SK-N-SH (cell line): ENCODE results near the gene PAMR1. TPM values are rescaled to one million over a fixed set of nuclear protein-coding genes. Genes with fewer than 3 reads are reported as not detected.

Experiments used
- CTCF ChIA-PET: fragments of 300-600, 350-600 bp; formaldehyde crosslinking; extraction: SDS; loops from one replicate; lab custom pipeline; 2021; lab: Yijun Ruan, JAX
- POLR2A ChIA-PET: fragments of 350-600 bp; sonication (Branson Sonifier 250); formaldehyde crosslinking; extraction: SDS; loops from one replicate; lab custom pipeline; 2020; ENCODE audit warnings: antibody characterized with exemption, inconsistent platforms; lab: Yijun Ruan, JAX
- DNase-seq: peaks from one replicate; pipeline ENCODE4 v3.0.0; 2012
- H2AFZ ChIP-seq: fragments of 200-600 bp; sonication (generic); 2 replicates; pipeline ENCODE4 v1.8.1; 2016; ENCODE audit warnings: antibody characterized with exemption, mild to moderate bottlenecking, low read depth
- H3F3A ChIP-seq: fragments of 200-600 bp; sonication (generic); replicated peaks from 2 replicates; pipeline ENCODE3; 2016; ENCODE audit warnings: antibody characterized with exemption, mild to moderate bottlenecking; ENCODE audit not compliant: insufficient read depth
- H3K27ac ChIP-seq, 2 experiments: fragments of 200-500 bp in 1 of 2; fragments of 200-600 bp in 1 of 2; sonication (Bioruptor generic) in 1 of 2; sonication (generic), shearing (Covaris generic) in 1 of 2; 2 replicates each; pipeline versions ENCODE4 v1.5.1 to v1.6.1; 2014 to 2016; ENCODE audit warnings: low read depth in 2 of 2, inconsistent platforms in 1 of 2, low read length in 1 of 2, mild to moderate bottlenecking in 1 of 2, mixed read lengths in 1 of 2
- H3K27me3 ChIP-seq: fragments of 200-600 bp; sonication (generic), shearing (Covaris generic); 2 replicates; pipeline ENCODE4 v1.6.1; 2016; ENCODE audit warnings: mixed run types; ENCODE audit not compliant: insufficient read depth
- H3K36me3 ChIP-seq, 2 experiments: fragments of 200-500 bp in 1 of 2; fragments of 200-600 bp in 1 of 2; sonication (Bioruptor generic) in 1 of 2; sonication (generic) in 1 of 2; replicated peaks in 1 of 2; 2 replicates each; pipeline versions ENCODE3 to v1.5.1; 2014 to 2016; ENCODE audit warnings: low read length in 1 of 2, mild to moderate bottlenecking in 1 of 2; ENCODE audit not compliant: insufficient read depth in 2 of 2, control insufficient read depth in 1 of 2
- H3K4me1 ChIP-seq, 2 experiments: fragments of 200-500 bp in 1 of 2; fragments of 200-600 bp in 1 of 2; sonication (Bioruptor generic) in 1 of 2; sonication (generic), shearing (Covaris generic) in 1 of 2; 2 replicates each; pipeline versions ENCODE4 v1.5.1 to v1.6.1; 2014 to 2016; ENCODE audit warnings: low read depth in 1 of 2, low read length in 1 of 2, mixed run types in 1 of 2; ENCODE audit not compliant: insufficient read depth in 2 of 2, control insufficient read depth in 1 of 2
- H3K4me2 ChIP-seq: fragments of 200-600 bp; sonication (generic), shearing (Covaris generic); 2 replicates; pipeline ENCODE4 v1.6.1; 2017; ENCODE audit warnings: mixed run types
- H3K4me3 ChIP-seq, 2 experiments: fragments of 200-500 bp in 1 of 2; fragments of 200-600 bp in 1 of 2; sonication (Bioruptor generic) in 1 of 2; sonication (generic), shearing (Covaris generic) in 1 of 2; 2 replicates each; pipeline versions ENCODE4 v1.5.1 to v1.8.1; 2014 to 2016; ENCODE audit warnings: low read depth in 2 of 2, inconsistent platforms in 1 of 2, low read length in 1 of 2, mild to moderate bottlenecking in 1 of 2, mixed read lengths in 1 of 2, moderate library complexity in 1 of 2
- H3K79me2 ChIP-seq: fragments of 200-600 bp; sonication (generic); 2 replicates; pipeline ENCODE4 v1.8.1; 2017; ENCODE audit warnings: mild to moderate bottlenecking; ENCODE audit not compliant: insufficient read depth
- H3K9ac ChIP-seq: fragments of 200-600 bp; sonication (generic); 2 replicates; pipeline ENCODE4 v1.6.1; 2017; ENCODE audit warnings: mixed run types
- H3K9me2 ChIP-seq: fragments of 200-600 bp; sonication (generic); 2 replicates; pipeline ENCODE4 v1.6.1; 2017; ENCODE audit warnings: mixed run types
- H3K9me3 ChIP-seq: fragments of 200-600 bp; sonication (generic); 2 replicates; pipeline ENCODE4 v1.6.1; 2017; ENCODE audit warnings: mixed run types, mild to moderate bottlenecking, moderate library complexity
- H4K20me1 ChIP-seq: fragments of 200-600 bp; sonication (generic); 2 replicates; pipeline ENCODE4 v1.6.1; 2017; ENCODE audit warnings: mild to moderate bottlenecking, mixed run types; ENCODE audit not compliant: insufficient read depth
- EP300 ChIP-seq, 2 experiments: IDR thresholded peaks; 2 replicates each; pipeline versions ENCODE4 v1.4.0 to v1.6.1; 2012; ENCODE audit warnings: borderline replicate concordance in 1 of 2, low read depth in 1 of 2, low read length in 1 of 2
- EZH2phosphoT487 ChIP-seq: fragments of 200-600 bp; sonication (generic); IDR thresholded peaks from 2 replicates; pipeline ENCODE4 v1.6.1; 2017; ENCODE audit warnings: low read depth, mixed run types, mild to moderate bottlenecking, antibody characterized with exemption, moderate library complexity, borderline replicate concordance
- FOSL2 ChIP-seq: IDR thresholded peaks from 2 replicates; pipeline ENCODE4 v1.4.0; 2012; ENCODE audit warnings: low read depth, mild to moderate bottlenecking, moderate library complexity, borderline replicate concordance
- GATA2 ChIP-seq: sonication (generic); formaldehyde crosslinking; IDR thresholded peaks from 2 replicates; pipeline ENCODE4 v1.5.0; 2020; ENCODE audit warnings: mild to moderate bottlenecking, missing genetic modification reagents
- MEF2A ChIP-seq: IDR thresholded peaks from 2 replicates; pipeline ENCODE4 v1.4.0; 2012; ENCODE audit warnings: low read depth, borderline replicate concordance
- NFIC ChIP-seq: IDR thresholded peaks from 2 replicates; pipeline ENCODE4 v1.4.0; 2012; ENCODE audit warnings: borderline replicate concordance
- RAD21 ChIP-seq: IDR thresholded peaks from 2 replicates; pipeline ENCODE4 v1.6.1; 2012; ENCODE audit warnings: mild to moderate bottlenecking, low read length
- RCOR1 ChIP-seq: fragments of 150-350 bp; IDR thresholded peaks from 2 replicates; pipeline ENCODE4 v1.6.1; 2017; ENCODE audit warnings: antibody characterized with exemption, low read length
- RFX5 ChIP-seq: IDR thresholded peaks from 2 replicates; pipeline ENCODE4 v1.6.1; 2012; ENCODE audit warnings: mild to moderate bottlenecking, improper control_type of control experiment, low read length
- SIN3A ChIP-seq: IDR thresholded peaks from 2 replicates; pipeline ENCODE4 v1.6.1; 2012; ENCODE audit warnings: low read depth, mild to moderate bottlenecking, low read length, moderate library complexity, borderline replicate concordance
- SMC3 ChIP-seq: IDR thresholded peaks from 2 replicates; pipeline ENCODE4 v1.6.1; 2012; ENCODE audit warnings: low read depth, low read length, improper control_type of control experiment
- TAF1 ChIP-seq: IDR thresholded peaks from 2 replicates; pipeline ENCODE4 v1.6.1; 2012; ENCODE audit warnings: low read depth, mild to moderate bottlenecking, low read length, moderate library complexity, borderline replicate concordance
- TEAD4 ChIP-seq: IDR thresholded peaks from 2 replicates; pipeline ENCODE4 v1.4.0; 2012; ENCODE audit warnings: mild to moderate bottlenecking, borderline replicate concordance; ENCODE audit not compliant: insufficient read depth
- YY1 ChIP-seq: IDR thresholded peaks from 2 replicates; pipeline ENCODE4 v1.4.0; 2012; ENCODE audit warnings: low read depth, mild to moderate bottlenecking
- WGBS: methylation state at CpG from one replicate; pipeline ENCODE4 v1.1.6; 2017; ENCODE audit warnings: low lambda C conversion rate; 5-methylcytosine and 5-hydroxymethylcytosine counted together
- polyA plus RNA-seq, 3 experiments: library from polyadenylated mRNA; depleted of rRNA; stranded (reverse); fragments of >200 nt; gene quantifications; 2 replicates each; pipeline ENCODE4 v1.2.3, GENCODE V29; 2012
- TF ChIP-seq, protein P1 (sequence below): fragments of 150-350 bp; IDR thresholded peaks from 2 replicates; pipeline ENCODE4 v1.6.1; 2017; ENCODE audit warnings: antibody characterized with exemption, low read length, low read depth, borderline replicate concordance
- TF ChIP-seq, protein P2 (sequence below): IDR thresholded peaks from 2 replicates; pipeline ENCODE4 v1.6.1; 2012; ENCODE audit warnings: mild to moderate bottlenecking, low read depth, low read length, moderate library complexity
- TF ChIP-seq, protein P3 (sequence below): IDR thresholded peaks from 2 replicates; pipeline ENCODE4 v1.4.0; 2012; ENCODE audit warnings: low read depth
- TF ChIP-seq, protein P4 (sequence below): IDR thresholded peaks from 2 replicates; pipeline ENCODE4 v1.4.0; 2012; ENCODE audit warnings: low read depth, borderline replicate concordance
- TF ChIP-seq, protein P5 (sequence below): IDR thresholded peaks from 2 replicates; pipeline ENCODE4 v1.4.0; 2012; ENCODE audit warnings: low read depth, borderline replicate concordance
- TF ChIP-seq, protein P6 (sequence below): IDR thresholded peaks from 2 replicates; pipeline ENCODE4; 2012
- TF ChIP-seq, protein P7 (sequence below): fragments of 200-600 bp; sonication (generic); IDR thresholded peaks from 2 replicates; pipeline ENCODE4 v1.6.1; 2017; ENCODE audit warnings: antibody characterized with exemption, mild to moderate bottlenecking, moderate library complexity

Gene PAMR1
- polyA plus RNA-seq, 1 of the 3 experiments (the other 2 are of a cell fraction): 0.31 TPM

DNA sequence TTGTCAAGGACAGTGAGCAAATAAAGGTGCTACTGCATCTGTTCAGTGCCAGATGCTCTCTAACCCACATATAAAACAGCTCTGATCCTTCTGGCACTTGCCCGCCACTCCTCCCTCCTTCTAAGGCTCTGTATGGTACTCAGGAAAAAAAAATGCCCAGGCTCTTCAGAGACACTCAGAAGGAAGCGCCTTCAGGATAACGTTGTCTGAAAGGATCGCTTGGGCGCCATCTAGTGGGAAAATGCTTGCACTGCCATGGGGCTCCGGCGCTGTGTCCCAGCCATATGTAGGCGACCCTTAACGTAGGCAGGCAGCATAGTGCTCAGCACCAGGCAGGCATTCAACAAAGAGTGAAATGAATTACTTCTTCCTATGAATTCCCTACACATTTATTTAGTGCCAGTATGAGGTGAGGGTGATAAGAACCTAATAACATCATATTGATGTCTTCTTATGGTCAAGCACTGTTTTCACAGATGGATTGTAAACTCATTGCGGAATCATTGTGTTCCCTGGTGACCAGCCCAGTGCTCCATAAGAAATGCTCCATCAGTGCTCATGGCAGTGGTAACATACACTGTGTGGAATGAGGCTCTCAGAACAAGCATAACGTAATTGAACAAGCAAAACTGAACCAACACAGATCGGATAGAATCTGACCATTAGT is 39.6 kb downstream of the PAMR1 start:
- no peaks in the 10 kb centered on the region for H3K27me3 ChIP-seq
- no peak overlapping the region for H3K4me2 ChIP-seq
- POLR2A ChIA-PET: no interaction called here
- WGBS: 17% methylated on average over 12 of the region's 12 CpGs
- peaks cover 7% of the 10 kb centered on the region; the same call in 1 of the 2 replicates for H3K9me3 ChIP-seq
- no peak overlapping the region for H3K27ac ChIP-seq
- peaks cover 24% of the 10 kb centered on the region for H3F3A ChIP-seq
- DNase-seq: peak; percentile 72
- peaks cover 0 to 2% of the 10 kb centered on the region in 2 experiments; a peak in 1 of 4 replicates for H3K4me1 ChIP-seq
- no peaks in the 10 kb centered on the region for H3K79me2 ChIP-seq
- H4K20me1 ChIP-seq: no peaks in the 10 kb centered on the region
- H2AFZ ChIP-seq: no peak overlapping the region
- H3K36me3 ChIP-seq: no peaks in the 10 kb centered on the region
- no peak overlapping the region; a peak in 1 of 4 replicates for H3K4me3 ChIP-seq
- H3K9ac ChIP-seq: no peak overlapping the region
- CTCF ChIA-PET: interaction anchor here (0.6 to 4.9 kb wide), 34 partner anchors 8 to 781 kb away, joined by 3 to 20 read pairs (median 4); no protein-coding TSS in a partner anchor
- no peaks in the 10 kb centered on the region for H3K9me2 ChIP-seq
- TF ChIP-seq, protein P1, sequence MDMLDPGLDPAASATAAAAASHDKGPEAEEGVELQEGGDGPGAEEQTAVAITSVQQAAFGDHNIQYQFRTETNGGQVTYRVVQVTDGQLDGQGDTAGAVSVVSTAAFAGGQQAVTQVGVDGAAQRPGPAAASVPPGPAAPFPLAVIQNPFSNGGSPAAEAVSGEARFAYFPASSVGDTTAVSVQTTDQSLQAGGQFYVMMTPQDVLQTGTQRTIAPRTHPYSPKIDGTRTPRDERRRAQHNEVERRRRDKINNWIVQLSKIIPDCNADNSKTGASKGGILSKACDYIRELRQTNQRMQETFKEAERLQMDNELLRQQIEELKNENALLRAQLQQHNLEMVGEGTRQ: no peak
- TF ChIP-seq TAF1 (no peak), MEF2A (no peak), EP300 (IDR thresholded peaks at IDR 0.05; ENCODE audit: borderline replicate concordance in 1 of 2, low read depth in 1 of 2, low read length in 1 of 2) (no peak), YY1 (no peak), SIN3A (no peak), RCOR1 (no peak), RFX5 (no peak), GATA2 (no peak), NFIC (no peak), SMC3 (peak; percentile 81), EZH2phosphoT487 (no peak), FOSL2 (no peak), RAD21 (peak; percentile 79), TEAD4 (no peak)
- TF ChIP-seq, protein P2, sequence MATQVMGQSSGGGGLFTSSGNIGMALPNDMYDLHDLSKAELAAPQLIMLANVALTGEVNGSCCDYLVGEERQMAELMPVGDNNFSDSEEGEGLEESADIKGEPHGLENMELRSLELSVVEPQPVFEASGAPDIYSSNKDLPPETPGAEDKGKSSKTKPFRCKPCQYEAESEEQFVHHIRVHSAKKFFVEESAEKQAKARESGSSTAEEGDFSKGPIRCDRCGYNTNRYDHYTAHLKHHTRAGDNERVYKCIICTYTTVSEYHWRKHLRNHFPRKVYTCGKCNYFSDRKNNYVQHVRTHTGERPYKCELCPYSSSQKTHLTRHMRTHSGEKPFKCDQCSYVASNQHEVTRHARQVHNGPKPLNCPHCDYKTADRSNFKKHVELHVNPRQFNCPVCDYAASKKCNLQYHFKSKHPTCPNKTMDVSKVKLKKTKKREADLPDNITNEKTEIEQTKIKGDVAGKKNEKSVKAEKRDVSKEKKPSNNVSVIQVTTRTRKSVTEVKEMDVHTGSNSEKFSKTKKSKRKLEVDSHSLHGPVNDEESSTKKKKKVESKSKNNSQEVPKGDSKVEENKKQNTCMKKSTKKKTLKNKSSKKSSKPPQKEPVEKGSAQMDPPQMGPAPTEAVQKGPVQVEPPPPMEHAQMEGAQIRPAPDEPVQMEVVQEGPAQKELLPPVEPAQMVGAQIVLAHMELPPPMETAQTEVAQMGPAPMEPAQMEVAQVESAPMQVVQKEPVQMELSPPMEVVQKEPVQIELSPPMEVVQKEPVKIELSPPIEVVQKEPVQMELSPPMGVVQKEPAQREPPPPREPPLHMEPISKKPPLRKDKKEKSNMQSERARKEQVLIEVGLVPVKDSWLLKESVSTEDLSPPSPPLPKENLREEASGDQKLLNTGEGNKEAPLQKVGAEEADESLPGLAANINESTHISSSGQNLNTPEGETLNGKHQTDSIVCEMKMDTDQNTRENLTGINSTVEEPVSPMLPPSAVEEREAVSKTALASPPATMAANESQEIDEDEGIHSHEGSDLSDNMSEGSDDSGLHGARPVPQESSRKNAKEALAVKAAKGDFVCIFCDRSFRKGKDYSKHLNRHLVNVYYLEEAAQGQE: no peak
- TF ChIP-seq, protein P3, sequence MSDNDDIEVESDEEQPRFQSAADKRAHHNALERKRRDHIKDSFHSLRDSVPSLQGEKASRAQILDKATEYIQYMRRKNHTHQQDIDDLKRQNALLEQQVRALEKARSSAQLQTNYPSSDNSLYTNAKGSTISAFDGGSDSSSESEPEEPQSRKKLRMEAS: no peak
- TF ChIP-seq, protein P4, sequence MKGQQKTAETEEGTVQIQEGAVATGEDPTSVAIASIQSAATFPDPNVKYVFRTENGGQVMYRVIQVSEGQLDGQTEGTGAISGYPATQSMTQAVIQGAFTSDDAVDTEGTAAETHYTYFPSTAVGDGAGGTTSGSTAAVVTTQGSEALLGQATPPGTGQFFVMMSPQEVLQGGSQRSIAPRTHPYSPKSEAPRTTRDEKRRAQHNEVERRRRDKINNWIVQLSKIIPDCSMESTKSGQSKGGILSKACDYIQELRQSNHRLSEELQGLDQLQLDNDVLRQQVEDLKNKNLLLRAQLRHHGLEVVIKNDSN: no peak
- TF ChIP-seq, protein P5, sequence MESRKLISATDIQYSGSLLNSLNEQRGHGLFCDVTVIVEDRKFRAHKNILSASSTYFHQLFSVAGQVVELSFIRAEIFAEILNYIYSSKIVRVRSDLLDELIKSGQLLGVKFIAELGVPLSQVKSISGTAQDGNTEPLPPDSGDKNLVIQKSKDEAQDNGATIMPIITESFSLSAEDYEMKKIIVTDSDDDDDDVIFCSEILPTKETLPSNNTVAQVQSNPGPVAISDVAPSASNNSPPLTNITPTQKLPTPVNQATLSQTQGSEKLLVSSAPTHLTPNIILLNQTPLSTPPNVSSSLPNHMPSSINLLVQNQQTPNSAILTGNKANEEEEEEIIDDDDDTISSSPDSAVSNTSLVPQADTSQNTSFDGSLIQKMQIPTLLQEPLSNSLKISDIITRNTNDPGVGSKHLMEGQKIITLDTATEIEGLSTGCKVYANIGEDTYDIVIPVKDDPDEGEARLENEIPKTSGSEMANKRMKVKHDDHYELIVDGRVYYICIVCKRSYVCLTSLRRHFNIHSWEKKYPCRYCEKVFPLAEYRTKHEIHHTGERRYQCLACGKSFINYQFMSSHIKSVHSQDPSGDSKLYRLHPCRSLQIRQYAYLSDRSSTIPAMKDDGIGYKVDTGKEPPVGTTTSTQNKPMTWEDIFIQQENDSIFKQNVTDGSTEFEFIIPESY: no peak
- TF ChIP-seq, protein P6, sequence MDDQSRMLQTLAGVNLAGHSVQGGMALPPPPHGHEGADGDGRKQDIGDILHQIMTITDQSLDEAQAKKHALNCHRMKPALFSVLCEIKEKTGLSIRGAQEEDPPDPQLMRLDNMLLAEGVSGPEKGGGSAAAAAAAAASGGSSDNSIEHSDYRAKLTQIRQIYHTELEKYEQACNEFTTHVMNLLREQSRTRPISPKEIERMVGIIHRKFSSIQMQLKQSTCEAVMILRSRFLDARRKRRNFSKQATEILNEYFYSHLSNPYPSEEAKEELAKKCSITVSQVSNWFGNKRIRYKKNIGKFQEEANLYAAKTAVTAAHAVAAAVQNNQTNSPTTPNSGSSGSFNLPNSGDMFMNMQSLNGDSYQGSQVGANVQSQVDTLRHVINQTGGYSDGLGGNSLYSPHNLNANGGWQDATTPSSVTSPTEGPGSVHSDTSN: no peak
- TF ChIP-seq, protein P7, sequence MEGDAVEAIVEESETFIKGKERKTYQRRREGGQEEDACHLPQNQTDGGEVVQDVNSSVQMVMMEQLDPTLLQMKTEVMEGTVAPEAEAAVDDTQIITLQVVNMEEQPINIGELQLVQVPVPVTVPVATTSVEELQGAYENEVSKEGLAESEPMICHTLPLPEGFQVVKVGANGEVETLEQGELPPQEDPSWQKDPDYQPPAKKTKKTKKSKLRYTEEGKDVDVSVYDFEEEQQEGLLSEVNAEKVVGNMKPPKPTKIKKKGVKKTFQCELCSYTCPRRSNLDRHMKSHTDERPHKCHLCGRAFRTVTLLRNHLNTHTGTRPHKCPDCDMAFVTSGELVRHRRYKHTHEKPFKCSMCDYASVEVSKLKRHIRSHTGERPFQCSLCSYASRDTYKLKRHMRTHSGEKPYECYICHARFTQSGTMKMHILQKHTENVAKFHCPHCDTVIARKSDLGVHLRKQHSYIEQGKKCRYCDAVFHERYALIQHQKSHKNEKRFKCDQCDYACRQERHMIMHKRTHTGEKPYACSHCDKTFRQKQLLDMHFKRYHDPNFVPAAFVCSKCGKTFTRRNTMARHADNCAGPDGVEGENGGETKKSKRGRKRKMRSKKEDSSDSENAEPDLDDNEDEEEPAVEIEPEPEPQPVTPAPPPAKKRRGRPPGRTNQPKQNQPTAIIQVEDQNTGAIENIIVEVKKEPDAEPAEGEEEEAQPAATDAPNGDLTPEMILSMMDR: peak; percentile 91
